GM15510 (cell line): Measurements from ENCODE around the gene CHD6.

Experiments
- POLR2A ChIP-seq: IDR thresholded peaks from 3 replicates; pipeline ENCODE4 v1.6.1; 2011; ENCODE audit warnings: borderline replicate concordance; ENCODE audit not compliant: insufficient read length; ENCODE audit errors: extremely low read depth

Gene CHD6

DNA sequence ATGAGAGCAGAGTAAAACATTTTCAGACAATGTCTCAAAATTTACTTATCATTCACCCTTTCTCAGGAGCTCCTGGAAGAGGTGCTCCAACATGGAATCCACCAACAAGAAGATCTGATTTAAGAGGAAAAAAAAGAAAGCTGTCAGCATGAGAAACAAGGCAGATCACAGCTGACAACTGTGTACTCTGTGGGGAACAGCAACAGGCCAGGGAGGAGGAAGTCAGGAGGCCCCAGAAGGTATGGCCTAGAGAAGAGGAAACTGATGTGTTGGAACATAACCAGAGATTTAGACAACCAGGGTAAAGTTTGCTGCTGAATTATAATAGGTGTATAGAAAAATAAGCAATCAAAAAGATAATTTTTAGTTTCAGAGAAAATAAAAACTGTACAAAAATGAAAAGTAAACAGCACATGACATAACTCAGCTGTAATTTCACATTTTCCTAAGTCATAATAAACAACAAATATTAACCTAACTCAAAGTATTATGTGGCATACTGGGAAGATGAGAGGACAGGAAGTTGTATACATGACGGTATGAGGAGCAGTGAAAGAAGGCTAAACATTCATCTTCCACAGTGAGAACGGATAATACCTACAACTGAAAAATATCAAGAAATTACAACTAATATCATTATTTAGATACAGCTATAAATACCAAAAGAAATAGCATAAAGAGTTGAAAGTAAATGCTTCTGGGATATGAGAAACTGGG, 138.0 kb downstream of the CHD6 start:
- no peak for TF ChIP-seq POLR2A

DNA sequence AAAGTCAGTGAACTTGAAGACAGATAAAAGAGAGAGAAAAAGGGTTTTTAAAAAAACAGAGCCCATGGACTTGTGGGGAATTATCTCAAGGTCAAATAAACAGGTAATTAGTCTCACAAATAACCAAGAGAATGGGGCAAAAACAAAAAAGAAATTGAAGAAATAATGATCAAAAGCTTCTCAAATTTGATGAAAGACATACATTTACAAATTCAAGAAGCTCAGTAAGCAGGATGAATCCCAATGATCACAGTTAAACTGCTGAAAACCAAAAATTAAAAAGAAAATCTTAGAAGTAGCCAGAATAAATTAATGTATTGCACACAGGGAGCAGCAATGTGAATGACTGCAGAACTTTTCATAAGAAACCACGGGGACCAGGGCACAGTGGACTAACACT, 139.1 kb downstream of the CHD6 start:
- no peak for TF ChIP-seq POLR2A

DNA sequence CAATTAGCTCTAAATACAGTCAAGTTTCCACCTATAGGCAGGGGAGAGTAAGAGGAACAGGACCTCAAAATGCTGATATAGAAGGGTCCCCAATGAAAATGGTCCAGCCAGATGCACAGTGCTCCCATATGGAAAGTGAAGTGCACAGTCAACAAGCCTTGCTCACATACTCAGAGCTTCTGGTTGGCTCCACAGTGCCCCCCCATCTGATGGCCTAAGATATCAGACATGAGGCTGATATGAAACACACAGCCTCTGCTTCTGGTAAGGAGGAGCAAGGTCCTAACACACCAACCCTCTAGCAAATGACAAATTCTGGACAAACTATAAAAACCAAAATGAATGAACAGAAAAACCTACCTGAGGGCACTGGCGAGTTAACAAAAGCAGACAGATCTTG, 140.2 kb downstream of the CHD6 start:
- TF ChIP-seq POLR2A, result no peak

DNA sequence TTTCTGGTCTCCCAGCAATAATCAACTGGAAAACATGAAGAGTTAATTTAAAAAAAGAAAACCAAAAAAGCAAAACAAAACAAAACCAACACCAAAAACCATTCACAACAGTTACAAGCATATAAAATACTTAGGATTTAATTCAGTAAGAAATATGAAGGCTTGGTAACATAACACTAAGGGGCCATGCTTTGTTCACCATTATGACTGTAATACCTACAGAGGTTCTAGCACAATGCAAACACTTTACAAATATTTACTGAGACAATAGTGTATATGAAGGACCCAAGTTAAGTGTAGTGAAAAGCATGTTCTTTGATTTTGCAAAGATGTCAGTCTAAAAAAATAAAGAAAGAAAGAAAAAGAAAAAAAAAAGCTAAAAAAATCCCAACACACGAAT, 141.7 kb downstream of the CHD6 start:
- no peak for TF ChIP-seq POLR2A

DNA sequence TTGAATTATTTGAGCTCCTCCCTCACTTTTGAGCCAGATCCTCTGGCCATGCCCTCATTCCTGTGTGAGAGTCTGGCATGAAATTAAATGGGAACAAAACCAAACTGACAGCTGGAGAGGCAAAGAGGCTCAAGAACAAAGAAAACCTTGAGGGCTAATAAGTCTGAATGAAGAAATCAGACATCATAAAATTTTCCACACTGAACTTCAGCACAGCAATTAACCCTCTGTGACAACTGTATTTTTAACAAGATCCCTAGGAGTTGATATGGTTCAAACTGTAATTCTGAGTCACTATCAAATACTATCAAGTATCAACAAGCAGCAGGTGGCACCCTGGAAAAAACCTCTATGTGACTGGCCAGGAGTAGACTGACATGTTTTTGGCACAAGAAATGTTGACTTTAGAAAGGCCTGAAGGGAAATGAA, 142.2 kb downstream of the CHD6 start:
- no peak for TF ChIP-seq POLR2A

DNA sequence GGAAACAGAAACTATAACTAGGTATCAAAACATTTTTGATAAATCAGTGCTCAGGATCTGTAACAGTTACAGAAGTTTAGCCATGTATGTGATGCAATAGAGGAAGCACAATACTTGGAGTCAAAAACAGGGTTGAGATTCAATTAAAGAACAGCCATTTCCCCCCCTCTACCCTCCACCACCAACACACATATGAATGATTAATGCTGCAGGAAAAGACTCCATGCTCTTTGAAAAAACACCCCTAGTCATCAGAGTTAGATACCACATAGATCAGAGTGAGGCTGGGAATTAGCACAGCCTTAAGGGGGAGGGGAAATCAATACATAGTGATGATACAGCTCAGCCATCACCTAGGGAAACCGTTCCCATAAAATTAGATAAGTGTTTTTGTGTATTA, 142.7 kb downstream of the CHD6 start:
- TF ChIP-seq POLR2A, result no peak

DNA sequence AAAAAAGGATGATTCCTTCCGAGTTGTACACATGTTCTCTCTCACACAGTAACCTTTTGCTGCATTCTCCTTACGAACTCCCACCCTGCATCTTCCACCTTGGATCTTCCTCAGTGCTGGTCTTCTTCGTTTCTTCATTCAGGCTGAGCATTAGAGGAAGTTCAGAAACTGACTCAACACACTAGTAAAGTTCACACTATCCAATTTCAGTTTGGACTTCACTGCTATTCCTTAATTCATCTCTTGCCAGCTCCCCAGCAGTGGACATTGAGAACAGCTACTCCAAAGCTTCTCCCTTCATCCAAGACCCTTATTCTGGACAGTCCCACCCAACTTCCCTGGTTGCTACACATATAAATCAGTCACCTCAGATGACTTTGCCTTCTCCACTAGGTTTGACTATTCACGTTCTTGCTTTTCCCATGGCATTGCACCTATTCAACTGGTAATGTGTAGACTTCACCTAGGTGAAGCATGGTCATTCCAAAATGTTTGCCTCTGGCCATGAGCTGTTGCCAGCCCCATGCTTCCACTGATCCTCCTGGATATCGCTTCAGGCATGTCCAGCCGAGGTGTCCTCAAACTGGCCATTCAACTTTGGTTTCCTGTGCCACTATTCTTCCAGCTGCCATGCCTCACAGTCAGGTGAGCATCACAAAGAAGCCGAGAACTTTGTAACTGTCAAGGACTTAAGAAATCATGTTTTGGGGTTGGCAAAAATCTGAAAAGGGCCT, 147.6 kb downstream of the CHD6 start:
- TF ChIP-seq POLR2A, result no peak

DNA sequence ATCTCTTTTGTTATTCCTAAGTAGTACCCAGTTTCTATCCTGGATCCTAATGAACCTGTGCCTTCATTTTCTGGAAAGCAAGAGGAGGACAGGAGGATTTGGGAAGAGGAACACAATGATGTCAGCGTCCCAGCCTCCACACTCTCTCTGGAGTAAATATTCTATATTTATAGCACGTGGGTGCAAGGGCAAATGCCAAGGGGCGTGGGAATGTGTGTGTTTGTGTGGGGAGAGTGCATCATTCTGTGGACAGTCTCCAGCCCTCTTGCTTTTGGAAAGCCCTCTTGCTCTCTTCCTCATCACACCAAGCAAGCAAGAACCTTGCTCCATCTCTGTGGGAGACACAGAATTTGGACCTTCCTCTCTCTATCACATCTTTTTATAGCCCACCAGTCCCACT, 148.3 kb downstream of the CHD6 start:
- TF ChIP-seq POLR2A, result no peak

DNA sequence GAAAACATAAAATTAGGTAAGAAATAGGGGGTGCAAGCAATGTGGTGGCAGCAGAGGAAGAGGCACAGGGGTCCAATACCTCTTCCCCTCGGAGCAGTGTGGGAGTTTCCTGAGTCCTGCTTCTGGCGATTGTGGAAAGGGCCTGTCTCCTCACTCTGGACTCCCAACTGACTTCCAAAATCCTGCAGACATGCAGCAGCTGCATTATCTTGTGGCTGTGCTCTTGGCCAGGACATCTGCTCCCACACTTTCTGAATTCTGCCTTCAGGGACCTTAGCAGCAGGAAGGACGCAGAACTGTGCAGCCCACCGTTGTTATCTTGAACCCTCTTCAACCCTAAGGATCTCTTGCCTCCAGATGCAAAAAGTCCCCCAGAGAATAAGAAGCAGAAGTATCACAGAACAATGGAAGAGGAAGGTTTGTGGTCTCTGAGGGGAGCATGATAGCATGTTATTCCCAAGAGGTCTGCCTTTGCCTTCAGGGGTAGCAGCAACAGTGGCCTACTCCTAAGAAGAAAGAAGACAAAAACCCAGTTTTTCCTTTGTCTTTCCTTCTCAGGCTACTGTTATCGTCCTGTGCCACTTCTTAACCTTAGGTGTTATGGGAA, 149.1 kb downstream of the CHD6 start:
- no peak for TF ChIP-seq POLR2A

DNA sequence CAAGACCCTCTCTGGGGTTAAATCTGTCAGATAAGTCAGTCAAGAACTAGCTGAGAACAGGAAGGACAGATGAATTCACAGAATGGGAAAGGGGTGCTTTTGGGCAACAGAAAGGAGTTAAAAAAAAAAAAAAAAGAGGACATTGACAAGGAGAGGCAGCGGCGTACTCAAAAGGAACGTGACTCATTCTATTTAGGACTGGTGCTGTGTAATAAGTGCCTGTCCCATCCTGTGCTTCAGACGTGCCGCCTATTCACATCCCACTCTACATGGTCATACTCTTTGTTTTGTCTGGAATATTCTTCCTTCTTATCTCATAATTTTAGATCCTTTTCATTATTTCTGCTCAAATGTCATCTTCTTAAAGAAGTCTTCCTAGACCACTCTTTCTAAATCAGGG, 150.5 kb downstream of the CHD6 start:
- no peak for TF ChIP-seq POLR2A

DNA sequence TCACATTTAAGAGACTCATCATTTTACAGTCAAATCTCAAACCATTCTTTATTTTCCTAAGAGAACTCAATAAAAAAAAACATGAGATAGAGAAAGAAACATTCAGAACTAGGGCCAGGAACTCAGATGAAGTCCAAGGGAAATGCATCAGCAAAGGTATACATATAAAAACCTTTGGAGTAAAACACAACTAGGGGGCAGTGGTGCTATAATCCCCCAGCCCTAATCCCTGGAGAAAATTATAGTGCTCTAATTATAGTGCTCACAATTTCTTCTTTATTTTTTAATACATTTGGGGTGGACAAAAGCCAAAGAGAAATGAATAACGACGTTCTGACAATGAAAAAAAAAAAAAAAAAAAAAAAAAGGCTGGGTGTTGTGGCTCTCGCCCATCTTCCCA, 151.0 kb downstream of the CHD6 start:
- TF ChIP-seq POLR2A, result no peak

DNA sequence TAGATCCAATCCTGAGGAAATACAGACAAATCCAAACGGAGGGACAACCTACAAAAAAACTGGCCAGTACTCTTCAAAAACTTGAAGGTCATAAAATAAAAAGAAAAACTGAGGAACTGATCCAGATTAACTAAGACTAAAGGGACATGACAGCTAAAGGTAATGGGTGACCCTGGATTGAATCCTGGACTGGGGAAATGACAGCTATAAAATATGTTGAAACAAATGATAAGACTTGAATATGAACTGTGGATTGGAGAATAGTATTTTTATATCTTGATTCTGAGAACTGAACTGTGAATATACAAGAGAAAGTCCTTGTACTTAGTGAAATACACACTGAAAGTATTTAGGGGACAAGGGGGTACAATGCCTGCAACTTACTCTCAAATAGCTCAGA, 154.6 kb downstream of the CHD6 start:
- no peak for TF ChIP-seq POLR2A

DNA sequence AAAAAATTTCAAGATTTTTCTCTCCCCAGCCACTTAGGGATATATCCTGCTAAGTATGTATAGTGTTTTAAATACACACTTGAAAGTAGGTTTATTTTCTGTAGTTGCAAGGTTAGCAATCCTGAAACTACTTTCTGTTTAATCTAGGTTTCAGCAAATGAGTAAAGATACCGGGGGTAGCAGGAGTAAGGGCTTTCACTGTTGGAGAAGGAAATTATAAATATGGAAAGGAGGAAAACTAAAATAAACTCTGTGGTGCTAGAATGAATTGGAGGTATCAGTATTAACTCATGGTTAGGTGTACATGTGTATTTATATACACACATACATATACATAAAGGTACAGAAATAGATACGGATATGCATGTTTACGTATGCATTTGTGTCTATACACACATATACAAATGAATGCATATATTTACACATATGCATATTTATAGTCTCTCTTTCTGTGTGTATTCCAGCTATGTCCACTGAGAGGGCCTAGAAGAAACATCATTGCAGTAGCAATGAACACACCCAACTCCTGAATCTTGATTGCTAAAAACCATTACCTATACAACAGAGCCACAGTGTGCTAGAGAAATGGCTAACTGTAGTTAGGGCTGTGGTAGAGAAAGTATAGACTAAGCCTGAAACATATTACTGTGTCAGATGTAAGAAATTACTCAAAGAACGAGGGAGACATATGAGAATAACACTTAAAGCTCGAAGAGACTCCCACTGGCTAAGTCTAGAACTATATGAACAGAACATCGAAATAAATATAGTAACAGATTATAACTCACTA, 155.6 kb downstream of the CHD6 start:
- TF ChIP-seq POLR2A, result no peak

DNA sequence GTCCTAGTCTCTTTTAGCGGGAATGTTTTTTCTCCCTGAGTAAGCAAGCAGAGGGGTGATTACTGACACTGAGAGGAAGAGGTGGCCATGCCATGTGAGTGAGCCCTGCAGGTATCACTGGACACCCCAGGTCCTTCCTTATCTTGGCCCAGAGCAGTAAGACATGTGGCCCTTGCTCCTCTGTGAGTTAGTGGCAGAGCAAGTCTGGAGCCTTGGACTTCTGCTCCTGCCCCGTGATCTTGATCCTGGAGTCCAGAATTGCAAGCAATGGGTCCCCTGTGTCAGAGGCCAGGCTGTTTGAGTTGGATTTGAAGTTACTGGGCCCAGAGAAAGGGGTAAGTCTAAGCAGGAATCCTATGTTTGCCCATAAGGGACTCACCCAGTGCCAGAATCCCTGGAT, 159.4 kb downstream of the CHD6 start:
- TF ChIP-seq POLR2A, result no peak
